Left renal cortex interstitium (tissue), 4 donors: ENCODE measurements around the gene MICAL1. TPM values are rescaled to one million over a fixed set of nuclear protein-coding genes. Genes with fewer than 3 reads are reported as not detected.

Experiments used
- DNase-seq, 4 donors: peaks; one replicate each; pipeline ENCODE4 v3.0.0-alpha.2; 2013; ENCODE audit warnings: low read depth in 4 of 4, low spot score in 2 of 4, missing footprints in 1 of 4
- polyA plus RNA-seq, 4 donors: library from polyadenylated mRNA; unstranded; fragments of 120-200 nt; gene quantifications; one replicate each; pipeline ENCODE4 v1.2.1, GENCODE V29; 2013; ENCODE audit not compliant: insufficient read length in 4 of 4

MICAL1 gene, protein sequence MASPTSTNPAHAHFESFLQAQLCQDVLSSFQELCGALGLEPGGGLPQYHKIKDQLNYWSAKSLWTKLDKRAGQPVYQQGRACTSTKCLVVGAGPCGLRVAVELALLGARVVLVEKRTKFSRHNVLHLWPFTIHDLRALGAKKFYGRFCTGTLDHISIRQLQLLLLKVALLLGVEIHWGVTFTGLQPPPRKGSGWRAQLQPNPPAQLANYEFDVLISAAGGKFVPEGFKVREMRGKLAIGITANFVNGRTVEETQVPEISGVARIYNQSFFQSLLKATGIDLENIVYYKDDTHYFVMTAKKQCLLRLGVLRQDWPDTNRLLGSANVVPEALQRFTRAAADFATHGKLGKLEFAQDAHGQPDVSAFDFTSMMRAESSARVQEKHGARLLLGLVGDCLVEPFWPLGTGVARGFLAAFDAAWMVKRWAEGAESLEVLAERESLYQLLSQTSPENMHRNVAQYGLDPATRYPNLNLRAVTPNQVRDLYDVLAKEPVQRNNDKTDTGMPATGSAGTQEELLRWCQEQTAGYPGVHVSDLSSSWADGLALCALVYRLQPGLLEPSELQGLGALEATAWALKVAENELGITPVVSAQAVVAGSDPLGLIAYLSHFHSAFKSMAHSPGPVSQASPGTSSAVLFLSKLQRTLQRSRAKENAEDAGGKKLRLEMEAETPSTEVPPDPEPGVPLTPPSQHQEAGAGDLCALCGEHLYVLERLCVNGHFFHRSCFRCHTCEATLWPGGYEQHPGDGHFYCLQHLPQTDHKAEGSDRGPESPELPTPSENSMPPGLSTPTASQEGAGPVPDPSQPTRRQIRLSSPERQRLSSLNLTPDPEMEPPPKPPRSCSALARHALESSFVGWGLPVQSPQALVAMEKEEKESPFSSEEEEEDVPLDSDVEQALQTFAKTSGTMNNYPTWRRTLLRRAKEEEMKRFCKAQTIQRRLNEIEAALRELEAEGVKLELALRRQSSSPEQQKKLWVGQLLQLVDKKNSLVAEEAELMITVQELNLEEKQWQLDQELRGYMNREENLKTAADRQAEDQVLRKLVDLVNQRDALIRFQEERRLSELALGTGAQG
- polyA plus RNA-seq, result 10 to 100 TPM; 21.3 to 41.1 (median 28.7) TPM

DNA sequence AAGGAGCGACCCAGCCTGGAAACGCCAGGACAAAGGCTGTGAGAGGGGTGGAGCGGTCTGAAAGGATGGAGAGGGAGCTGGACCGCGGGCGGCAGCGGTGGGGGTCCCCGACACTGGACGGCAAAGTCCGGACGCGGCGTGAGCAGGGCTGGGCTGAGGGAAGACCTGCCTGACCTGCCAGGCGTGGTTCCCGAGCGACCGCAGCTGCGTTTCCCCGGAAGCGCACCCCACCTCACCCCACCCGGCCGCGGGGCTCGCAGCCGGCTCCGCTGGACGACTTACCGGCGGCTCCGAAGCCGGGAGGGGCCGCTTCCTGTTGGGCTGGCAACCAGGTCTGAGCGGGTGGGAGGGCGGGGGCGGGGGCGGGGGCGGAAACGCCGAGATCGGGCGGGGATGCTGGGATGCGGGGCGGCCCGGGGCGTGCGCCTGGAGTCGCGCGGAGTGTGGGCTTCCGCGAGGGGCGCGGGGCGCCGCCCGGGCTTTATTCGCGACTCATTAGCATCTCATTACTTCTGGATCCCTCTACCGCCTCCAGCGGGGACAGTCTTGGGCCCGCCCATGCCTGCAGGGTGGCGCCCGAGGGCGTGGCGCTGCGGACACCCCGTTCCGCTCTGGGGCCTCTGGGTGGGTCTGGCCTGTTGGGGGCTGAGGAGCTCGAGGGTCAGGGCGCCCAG, at the start of gene MICAL1:
MICAL1 (minus strand) TSS at position 336 of the 674 bp plus-strand sequence. CDS start 1,576 bp downstream, outside the sequence.
- DNase-seq, result no peak

DNA sequence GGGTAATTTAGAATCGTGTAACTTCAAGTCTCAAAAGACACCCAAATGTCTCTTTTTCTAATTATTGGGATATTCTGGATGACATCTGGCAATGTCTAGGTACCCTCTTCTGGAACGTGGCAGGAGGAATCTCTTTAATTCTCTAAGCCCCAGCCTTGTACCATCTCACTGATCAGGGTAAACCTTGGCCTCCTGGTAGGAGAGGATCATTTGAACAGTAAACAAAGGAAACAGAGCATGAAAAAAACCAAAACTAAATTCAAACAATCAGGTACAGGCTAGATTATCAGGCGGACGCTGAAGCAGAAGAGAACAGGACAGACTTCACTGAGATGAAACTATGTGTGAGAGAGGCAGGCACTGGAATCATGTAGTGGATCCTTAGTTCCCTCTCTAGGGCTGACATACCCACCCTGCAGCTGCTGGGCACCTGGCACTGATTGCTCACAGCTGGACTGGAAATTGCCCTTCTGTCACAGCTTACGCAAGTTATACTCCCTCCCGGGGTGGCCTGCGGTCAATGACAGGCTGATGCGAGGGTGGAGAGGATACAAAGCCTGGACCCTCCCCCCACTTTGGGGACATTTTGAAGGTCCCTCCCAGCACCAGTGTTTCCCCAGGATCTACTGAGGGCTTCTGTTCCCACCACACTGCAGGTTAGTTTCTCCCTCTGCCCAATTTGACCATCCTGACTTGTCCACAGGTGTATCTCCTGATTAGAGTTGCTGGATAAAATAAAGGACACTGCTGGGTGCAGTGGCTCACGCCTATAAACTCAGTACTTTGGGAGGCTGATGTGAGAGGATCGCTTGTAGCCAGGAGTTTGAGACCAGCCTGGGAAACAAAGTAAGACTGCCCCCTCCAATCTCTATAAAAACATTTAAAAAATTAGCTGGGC, 48.0 kb upstream of the MICAL1 start:
- DNase-seq, result no peak

DNA sequence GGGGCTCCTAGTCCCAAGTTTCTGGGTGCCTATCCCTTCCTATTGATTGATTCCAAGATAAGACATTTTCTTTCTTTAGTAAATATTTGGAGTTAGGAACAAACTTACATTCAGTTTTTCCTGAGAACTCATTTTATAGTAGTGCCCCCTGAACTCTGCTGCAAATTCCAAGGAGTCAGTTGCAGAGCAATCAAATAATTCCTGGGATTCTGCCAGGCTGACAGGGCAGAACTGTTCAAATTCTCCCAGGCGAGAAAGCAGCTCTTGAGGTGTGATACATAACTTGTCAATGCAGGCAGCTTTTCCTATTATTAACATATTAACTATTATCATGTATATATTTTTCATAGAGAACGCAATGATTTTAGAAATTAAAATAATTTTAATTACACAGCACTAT, 43.4 kb upstream of the MICAL1 start:
- no peak for DNase-seq

DNA sequence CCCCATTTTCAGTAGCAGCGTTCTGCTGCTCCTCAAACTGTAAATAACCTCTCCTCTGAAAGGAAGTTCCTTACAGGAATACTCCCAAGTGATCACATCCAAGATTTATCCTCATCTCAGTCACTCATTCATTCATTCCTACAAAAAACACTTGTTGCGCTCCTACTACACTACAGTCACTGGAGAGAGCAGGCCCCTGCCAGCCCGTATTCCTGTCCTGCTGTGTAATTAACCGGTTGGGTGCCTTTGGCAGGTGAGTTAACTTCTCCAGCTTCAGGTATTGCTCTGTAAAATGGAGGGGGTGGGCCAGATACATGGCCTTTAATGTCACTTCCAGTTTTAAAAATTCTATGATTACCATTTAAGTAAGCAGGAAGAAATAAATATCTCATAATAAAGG, 42.5 kb upstream of the MICAL1 start:
- DNase-seq, result no peak

DNA sequence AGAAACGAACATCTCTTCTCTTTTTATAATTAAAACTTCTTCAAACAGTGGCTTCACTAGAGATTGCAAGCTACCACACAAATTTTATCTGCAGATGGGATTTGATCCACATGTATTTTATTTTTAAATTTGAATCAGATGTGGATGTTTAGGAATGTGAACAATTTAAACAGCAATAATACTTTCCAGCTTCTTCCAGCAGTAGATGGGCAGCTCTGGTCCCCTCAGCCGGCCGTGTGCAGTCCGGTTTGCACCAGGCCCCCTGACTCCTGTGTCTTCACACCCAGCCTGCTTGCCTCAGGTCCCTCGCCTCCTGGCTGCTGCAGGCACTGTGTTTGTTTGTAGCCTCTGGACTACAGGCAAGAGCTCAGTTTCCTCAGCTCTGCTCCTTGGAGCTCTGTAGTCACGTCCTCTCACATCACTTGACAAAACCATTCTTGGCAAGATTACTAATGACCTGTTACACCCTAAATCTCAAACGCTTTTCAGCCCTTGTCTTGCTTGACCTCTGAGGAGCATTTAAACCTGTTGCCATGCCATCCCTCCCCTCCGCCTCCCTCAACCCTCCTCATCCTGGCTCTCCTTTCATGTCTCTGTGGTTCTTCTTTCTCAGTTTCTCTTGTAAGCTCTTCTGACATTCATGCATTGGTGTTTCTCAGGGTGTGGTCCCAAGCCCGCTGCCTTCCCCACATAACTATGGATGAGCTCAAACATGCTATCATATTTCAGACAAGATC, 40.6 kb upstream of the MICAL1 start:
- no peak for DNase-seq

DNA sequence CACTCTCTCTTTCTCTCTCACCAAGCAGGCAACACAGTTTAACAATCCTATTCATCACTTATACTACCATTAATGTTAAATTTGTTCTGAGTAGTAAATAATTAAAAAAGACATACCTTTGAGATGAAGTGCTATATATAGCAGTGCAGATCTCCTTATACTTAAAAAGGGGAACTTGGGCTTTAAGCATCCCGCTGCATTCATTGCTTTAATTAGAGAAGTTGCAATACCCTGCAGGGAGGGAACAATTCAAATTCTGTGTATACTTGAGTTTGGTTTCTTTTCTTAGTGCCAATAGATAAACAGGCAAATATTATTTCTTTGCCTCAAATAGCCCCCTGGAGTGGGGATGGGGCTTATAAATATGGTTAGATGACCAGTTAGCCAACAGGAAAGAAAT, 38.3 kb upstream of the MICAL1 start:
- no peak for DNase-seq

DNA sequence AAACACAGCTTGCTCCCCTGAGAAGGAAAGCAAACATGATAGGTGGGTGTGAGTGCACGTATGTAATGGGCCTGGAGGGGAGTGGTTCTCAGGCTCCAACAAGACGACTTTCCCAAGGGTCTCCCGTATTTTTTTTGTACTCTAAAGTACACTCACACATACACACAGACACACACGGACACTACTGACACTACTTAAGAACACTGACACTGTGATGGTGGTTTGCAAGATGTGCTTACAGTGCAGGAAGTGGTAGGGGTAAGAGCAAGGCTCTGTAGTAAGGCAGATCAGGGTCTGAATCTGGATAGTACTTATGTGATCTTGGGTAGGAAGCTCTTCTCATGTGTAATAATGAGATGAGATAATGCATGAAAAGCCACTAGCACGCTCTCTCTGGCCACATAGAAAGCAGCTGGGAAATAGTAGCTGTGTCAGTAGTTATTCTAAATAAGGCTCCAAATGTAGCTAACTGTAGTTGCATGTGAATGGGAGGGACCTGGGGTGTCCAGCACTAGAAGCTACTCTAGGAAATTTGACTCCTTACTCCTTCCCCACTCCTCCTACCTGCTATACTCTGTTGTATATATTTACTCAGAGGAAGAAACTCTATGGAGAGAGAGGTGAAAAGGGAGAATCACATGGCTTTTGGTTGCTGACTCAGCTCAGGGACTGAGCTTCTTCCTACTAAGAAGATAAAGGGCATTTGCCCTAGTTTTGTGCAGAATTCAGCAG, 35.8 kb upstream of the MICAL1 start:
- DNase-seq, result no peak

DNA sequence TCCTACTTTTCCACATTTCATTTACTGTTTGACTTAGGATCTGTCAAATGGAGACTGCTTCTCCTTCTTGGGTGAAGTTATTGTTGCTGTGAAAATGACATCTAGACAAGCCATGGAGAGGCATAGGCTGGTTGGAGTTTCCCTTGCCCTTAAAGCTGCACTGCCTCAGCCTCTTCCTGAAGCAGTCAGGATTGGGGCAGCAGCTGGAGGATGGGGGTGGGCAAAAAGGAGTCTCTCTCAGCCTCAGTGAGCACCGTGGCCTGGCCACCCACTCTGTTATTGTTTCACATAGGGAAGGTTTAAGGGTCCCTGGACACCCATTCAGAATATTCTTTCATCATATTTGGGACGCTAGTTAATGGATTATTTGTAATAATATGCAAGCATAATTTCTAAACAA, 35.1 kb upstream of the MICAL1 start:
- DNase-seq, result no peak

DNA sequence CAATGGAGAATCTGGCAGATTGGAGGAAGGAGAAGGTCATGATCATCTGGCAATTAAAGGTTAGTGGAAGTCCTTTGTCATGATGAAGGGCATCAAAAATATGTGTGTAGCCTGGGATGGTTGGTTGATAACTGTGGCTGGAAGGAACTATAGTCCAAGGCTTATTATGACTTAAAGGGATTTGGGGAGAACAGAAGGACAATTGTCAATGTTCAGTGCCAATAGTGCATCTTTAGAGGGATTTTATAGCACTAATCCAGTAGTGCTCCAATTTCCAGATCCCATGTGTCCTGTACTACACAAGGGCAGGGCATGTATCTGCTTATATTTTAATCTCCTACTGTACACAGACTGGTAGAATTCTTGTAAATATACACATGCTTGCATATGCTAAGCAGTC, 32.4 kb upstream of the MICAL1 start:
- no peak for DNase-seq

DNA sequence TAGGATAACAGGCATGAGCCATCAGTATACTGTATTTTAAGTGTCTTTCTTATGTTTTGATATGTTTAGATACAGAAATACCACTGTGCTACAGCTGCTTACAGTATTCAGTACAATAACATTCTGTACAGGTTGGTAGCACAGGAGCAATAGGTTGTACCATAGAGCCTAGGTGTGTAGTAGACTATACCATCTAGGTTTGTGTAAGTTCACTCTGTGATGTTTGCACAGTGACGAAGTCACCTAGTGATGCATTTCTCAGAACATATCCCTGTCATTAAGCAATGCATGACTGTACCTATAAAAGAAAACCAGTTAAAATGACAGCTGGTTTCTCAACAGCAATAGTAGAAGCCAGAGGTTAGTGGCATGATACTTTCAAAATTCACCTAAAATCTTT, 30.5 kb upstream of the MICAL1 start:
- DNase-seq, result no peak

DNA sequence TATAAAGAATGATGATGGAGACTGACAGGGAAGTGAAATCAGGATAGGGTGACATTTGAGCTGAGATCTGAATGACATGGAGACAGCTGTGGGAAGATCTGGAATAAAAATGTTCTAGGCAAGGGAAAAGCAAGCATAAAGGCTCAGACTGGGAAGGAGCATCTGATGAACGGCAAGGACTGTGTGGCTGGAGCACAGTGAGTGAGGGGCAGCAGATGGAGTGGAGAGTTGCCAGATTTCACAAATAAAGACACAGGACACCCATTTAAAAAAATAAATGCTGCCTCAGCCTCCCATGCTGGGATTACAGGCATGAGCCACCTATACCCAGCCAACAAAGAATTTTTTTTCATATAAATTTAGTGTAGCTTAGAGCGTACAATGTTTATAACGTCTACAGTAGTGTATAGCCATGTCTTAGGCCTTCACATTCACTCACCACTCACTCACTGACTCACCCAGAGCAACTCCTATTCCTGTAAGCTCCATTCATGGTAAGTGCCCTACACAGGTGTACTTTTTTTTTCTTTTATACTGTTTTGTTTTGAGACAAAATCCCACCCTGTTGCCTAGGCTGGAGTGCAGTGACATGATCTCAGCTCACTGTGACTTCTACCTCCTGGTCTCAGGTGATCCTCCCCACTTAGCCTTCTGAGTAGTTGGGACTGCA, 29.8 kb upstream of the MICAL1 start:
- DNase-seq, result no peak

DNA sequence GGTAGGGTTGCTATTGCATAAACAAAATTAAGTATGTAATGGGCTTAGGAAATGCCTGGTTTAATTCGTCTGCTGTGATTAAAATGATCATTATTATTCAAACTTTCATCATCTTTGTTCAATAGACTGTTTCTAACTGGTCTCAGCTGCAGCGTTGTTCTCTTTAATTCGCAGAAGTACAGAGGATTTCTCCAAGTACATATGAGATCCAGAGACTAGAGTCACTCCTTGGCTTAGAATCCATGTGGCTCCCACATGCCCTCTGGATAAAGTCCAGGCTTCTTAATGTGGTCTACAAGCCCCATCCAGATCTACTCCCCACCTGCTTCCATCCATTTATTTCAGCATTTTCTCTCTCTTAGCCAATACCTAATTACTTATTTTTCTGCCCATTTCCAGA, 28.6 kb upstream of the MICAL1 start:
- DNase-seq, result no peak

DNA sequence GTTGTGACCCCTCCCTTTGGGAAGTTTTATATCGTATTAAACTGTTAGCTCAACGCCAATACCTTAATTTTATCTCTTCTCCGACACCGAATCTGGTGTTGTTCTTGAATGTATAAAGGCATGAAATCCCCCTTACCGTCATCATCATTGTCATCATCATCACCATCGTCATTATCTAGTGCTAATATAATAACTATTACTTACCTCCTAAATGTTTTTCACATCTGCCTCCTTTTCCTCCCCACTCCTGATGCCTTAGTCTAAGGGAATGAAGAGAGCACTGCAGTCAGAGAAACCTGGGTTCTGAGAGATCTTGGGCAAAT, 28.1 kb upstream of the MICAL1 start:
- DNase-seq, result no peak

DNA sequence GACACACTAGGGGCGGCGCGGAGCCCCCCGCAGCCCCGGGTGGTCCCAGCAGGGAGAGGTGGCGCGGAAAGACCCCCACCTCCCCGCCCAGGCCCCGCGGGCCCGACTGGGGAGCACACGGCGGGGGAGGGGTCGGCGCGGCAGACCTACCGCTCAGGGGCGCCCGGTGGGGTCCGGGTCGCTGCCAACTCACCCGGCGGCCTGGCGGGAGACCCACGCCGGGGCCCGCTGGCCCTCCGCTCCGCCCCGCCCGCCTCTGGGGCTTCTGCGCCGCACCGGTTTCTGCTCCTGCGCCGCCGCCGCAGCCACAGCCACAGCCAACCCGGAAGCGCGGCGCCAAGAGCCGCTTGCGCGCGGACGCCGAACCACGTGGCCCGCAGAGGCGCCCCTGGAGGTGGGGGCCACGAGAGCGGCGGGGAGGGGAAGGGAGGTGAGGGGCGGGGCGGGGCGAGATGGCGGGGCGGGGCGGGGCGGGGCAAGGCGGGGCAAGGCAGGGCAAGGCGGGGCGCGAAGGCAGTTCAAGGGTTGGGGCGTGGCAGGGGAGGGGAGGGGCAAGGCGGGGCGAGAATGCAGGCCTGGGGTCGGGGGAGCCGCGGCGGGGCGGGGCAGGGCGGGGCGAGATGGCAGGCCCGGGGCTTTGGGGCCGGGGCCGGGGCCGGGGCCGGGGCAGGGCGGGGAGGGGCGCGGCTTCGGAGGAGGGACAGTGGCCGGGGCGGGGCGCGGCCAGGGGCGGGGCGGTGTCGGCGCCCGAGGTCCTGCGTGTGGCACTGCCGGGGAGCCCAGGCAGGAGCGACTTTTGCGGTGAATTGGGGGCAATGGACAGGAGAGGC, 27.5 kb upstream of the MICAL1 start, which contains the start of gene ZBTB24:
ZBTB24 (minus strand) TSS at position 315 of the 830 bp plus-strand sequence. CDS start 1,193 bp downstream, outside the sequence.
- DNase-seq, result peak in 2 of 4 donors; percentile 46 to 68

DNA sequence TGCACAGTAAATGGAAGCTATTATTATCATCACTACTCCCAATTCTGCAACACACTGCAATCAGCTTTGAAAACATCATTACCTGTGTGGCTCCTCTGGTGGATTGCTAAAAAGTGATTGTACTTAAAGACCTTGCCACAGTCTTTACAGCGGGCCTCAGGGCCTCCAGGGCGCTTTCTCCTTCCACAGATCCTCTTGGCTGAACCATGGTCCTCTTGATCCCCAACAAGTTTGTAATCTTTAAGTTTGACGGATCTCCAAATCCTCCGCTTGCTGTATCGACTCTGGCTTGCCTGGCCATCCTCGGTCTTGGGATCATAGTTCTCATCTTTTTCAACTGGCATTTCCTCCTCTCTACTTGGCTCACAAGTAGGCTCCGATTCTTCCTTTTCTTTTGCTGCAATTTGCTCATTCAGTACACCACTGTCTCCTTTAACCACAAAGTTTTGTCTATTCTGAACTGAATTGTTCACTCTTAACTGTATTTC, 25.5 kb upstream of the MICAL1 start:
- DNase-seq, result no peak

DNA sequence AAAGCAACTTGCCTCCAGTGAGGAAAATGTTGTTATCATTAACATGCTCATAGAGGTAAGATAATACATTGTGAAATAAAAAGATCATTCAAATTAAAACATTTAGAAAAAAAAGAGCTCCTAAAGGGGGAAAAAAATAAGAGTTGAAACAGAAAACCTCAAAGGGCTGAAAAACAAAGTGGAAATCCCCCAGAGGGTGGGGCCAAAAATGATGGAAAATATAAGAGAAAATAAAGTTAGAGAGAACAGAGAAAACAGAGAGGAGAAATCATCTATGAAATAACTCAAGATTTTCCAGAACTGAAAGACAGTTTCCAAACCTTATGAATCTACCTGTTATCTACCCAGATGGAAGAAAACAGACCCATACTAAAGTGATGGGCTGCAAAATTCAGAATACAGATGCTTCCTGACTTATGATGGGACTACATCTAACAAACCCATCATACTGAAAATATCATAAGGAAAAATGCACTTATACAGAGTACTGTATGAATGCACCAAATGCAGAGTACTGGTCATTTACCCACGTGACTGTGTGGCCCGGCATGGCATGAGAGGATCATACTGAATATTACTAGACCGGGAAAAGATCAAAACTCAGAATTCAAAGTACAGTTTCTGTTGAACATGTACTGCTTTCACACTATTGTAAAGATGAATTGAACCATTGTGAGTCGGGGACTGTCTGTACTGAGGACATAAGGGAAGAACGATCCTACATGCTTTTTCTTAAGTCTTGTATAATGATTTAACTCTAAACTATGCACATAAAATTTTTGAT, 23.5 kb upstream of the MICAL1 start:
- DNase-seq, result no peak
